ENCODE measurements around the gene FAM107A. TPM values are rescaled to one million over a fixed set of nuclear protein-coding genes. Genes with fewer than 3 reads are reported as not detected.

Gene FAM107A
- total RNA-seq, 1 donor from 2014 or later = not detected

GRCh38 chr3:58562498-58562897, 14.7 kb downstream of the FAM107A start:
- no peak for TF ChIP-seq EZH2 (IDR thresholded peaks at IDR 0.05; ENCODE audit: insufficient read depth, low read length)
- no peak for TF ChIP-seq CTCF (IDR thresholded peaks at IDR 0.05; ENCODE audit: insufficient read depth, low read depth, low read length)
- no peak for DNase-seq (ENCODE audit: low read depth)
- H3K27ac Mint-ChIP-seq (ENCODE audit: unreplicated experiment) = no peak overlapping the region

GRCh38 chr3:58560771-58561311, 16.4 kb downstream of the FAM107A start:
- Mint-ChIP-seq H3K27me3 (ENCODE audit: low read depth, unreplicated experiment) (peaks cover 8% of the 10 kb centered on the region), H3K36me3 (ENCODE audit: low read depth, unreplicated experiment) (no peaks in the 10 kb centered on the region), H3K4me1 (ENCODE audit: low read depth, unreplicated experiment) (peaks cover 35% of the 10 kb centered on the region), H3K27ac (ENCODE audit: unreplicated experiment) (peak overlapping the region; percentile 91), H3K9me3 (ENCODE audit: unreplicated experiment) (no peaks in the 10 kb centered on the region), H3K4me3 (ENCODE audit: unreplicated experiment) (peak overlapping the region; percentile 63)
- no peaks in the 10 kb centered on the region for H4K20me1 ChIP-seq (ENCODE audit: insufficient read depth, low read length)
- FAIRE-seq (peak; percentile 100), DNase-seq (ENCODE audit: low read depth) (peak; percentile 96)
- H3K27me3 ChIP-seq (ENCODE audit: insufficient read depth, low read length) = no peaks in the 10 kb centered on the region
- no peak overlapping the region for H3K4me3 ChIP-seq (ENCODE audit: insufficient read depth, low read depth, low read length)
- TF ChIP-seq CTCF (IDR thresholded peaks at IDR 0.05; ENCODE audit: insufficient read depth, low read depth, low read length) = peak; percentile 85
- TF ChIP-seq EZH2 (IDR thresholded peaks at IDR 0.05; ENCODE audit: insufficient read depth, low read length) = no peak
- peak overlapping the region; percentile 52 for H3K4me2 ChIP-seq (ENCODE audit: low read length)
- H2AFZ ChIP-seq (ENCODE audit: low read depth, low read length) = no peak overlapping the region
- H3K79me2 ChIP-seq (ENCODE audit: insufficient read depth, low read length) = no peaks in the 10 kb centered on the region
- H3K9me3 ChIP-seq (ENCODE audit: insufficient read depth, low read depth, low read length) = no peaks in the 10 kb centered on the region
- no peak overlapping the region for H3K9ac ChIP-seq (ENCODE audit: low read length)
- H3K27ac ChIP-seq (ENCODE audit: low read depth, low read length) = peak overlapping the region; percentile 56
- no peaks in the 10 kb centered on the region for H3K36me3 ChIP-seq (ENCODE audit: insufficient read depth, low read length)
- H3K4me1 ChIP-seq (ENCODE audit: insufficient read depth, low read length) = peaks cover 23% of the 10 kb centered on the region

More at GRCh38 chr3:58562498-58562897, 14.7 kb downstream of the FAM107A start:
- Histone ChIP-seq H3K9ac (ENCODE audit: low read length) (no peak overlapping the region), H3K27ac (ENCODE audit: low read depth, low read length) (no peak overlapping the region), H2AFZ (ENCODE audit: low read depth, low read length) (no peak overlapping the region), H3K27me3 (ENCODE audit: insufficient read depth, low read length) (no peaks in the 10 kb centered on the region), H3K4me3 (ENCODE audit: insufficient read depth, low read depth, low read length) (no peak overlapping the region), H3K36me3 (ENCODE audit: insufficient read depth, low read length) (no peaks in the 10 kb centered on the region), H3K79me2 (ENCODE audit: insufficient read depth, low read length) (no peaks in the 10 kb centered on the region), H3K9me3 (ENCODE audit: insufficient read depth, low read depth, low read length) (no peaks in the 10 kb centered on the region), H3K4me2 (ENCODE audit: low read length) (no peak overlapping the region), H4K20me1 (ENCODE audit: insufficient read depth, low read length) (no peaks in the 10 kb centered on the region), H3K4me1 (ENCODE audit: insufficient read depth, low read length) (peaks cover 23% of the 10 kb centered on the region)
- H3K36me3 Mint-ChIP-seq (ENCODE audit: low read depth, unreplicated experiment) = no peaks in the 10 kb centered on the region
- H3K4me3 Mint-ChIP-seq (ENCODE audit: unreplicated experiment) = no peak overlapping the region
- H3K27me3 Mint-ChIP-seq (ENCODE audit: low read depth, unreplicated experiment) = no peaks in the 10 kb centered on the region
- H3K9me3 Mint-ChIP-seq (ENCODE audit: unreplicated experiment) = no peaks in the 10 kb centered on the region
- H3K4me1 Mint-ChIP-seq (ENCODE audit: low read depth, unreplicated experiment) = peaks cover 41% of the 10 kb centered on the region
- FAIRE-seq = no peak

GRCh38 chr3:58559586-58559985, 17.6 kb downstream of the FAM107A start:
- Histone ChIP-seq H2AFZ (ENCODE audit: low read depth, low read length) (no peak overlapping the region), H4K20me1 (ENCODE audit: insufficient read depth, low read length) (no peaks in the 10 kb centered on the region), H3K79me2 (ENCODE audit: insufficient read depth, low read length) (no peaks in the 10 kb centered on the region), H3K4me2 (ENCODE audit: low read length) (no peak overlapping the region), H3K27me3 (ENCODE audit: insufficient read depth, low read length) (no peaks in the 10 kb centered on the region), H3K27ac (ENCODE audit: low read depth, low read length) (no peak overlapping the region), H3K4me3 (ENCODE audit: insufficient read depth, low read depth, low read length) (no peak overlapping the region), H3K9me3 (ENCODE audit: insufficient read depth, low read depth, low read length) (no peaks in the 10 kb centered on the region), H3K9ac (ENCODE audit: low read length) (no peak overlapping the region), H3K4me1 (ENCODE audit: insufficient read depth, low read length) (peaks cover 17% of the 10 kb centered on the region), H3K36me3 (ENCODE audit: insufficient read depth, low read length) (no peaks in the 10 kb centered on the region)
- H3K36me3 Mint-ChIP-seq (ENCODE audit: low read depth, unreplicated experiment) = no peaks in the 10 kb centered on the region
- no peak for DNase-seq (ENCODE audit: low read depth)
- H3K27ac Mint-ChIP-seq (ENCODE audit: unreplicated experiment) = no peak overlapping the region
- H3K9me3 Mint-ChIP-seq (ENCODE audit: unreplicated experiment) = no peaks in the 10 kb centered on the region
- H3K27me3 Mint-ChIP-seq (ENCODE audit: low read depth, unreplicated experiment) = peaks cover 8% of the 10 kb centered on the region
- peaks cover 25% of the 10 kb centered on the region for H3K4me1 Mint-ChIP-seq (ENCODE audit: low read depth, unreplicated experiment)
- TF ChIP-seq EZH2 (IDR thresholded peaks at IDR 0.05; ENCODE audit: insufficient read depth, low read length) (no peak), CTCF (IDR thresholded peaks at IDR 0.05; ENCODE audit: insufficient read depth, low read depth, low read length) (no peak)
- FAIRE-seq = no peak
- no peak overlapping the region for H3K4me3 Mint-ChIP-seq (ENCODE audit: unreplicated experiment)

Measured in astrocyte (in vitro differentiated cells and primary cell).